NK-92 (cell line): ENCODE results near the gene ITPA.
A peak's percentile ranks its signal among the peaks of the same experiment; 100 is the strongest.
"Not testable (repeated sequence)": the region's sequence is repeated elsewhere in the genome, so short reads cannot be mapped to it uniquely, and the experiment has no call there.

Experiments
- DNase-seq: peaks from one replicate; lab custom pipeline; 2025; ENCODE audit not compliant: unreplicated experiment; lab: John Stamatoyannopoulos, UW

The ITPA gene

GRCh38 chr20:3172933-3173609 is 36.2 kb upstream of the ITPA start, which contains the start of gene LZTS3:
Gene LZTS3 (minus strand): TSS chr20:3173549. CDS start chr20:3167163, 6,386 bp downstream.
- DNase-seq = peak; percentile 19

DNA sequence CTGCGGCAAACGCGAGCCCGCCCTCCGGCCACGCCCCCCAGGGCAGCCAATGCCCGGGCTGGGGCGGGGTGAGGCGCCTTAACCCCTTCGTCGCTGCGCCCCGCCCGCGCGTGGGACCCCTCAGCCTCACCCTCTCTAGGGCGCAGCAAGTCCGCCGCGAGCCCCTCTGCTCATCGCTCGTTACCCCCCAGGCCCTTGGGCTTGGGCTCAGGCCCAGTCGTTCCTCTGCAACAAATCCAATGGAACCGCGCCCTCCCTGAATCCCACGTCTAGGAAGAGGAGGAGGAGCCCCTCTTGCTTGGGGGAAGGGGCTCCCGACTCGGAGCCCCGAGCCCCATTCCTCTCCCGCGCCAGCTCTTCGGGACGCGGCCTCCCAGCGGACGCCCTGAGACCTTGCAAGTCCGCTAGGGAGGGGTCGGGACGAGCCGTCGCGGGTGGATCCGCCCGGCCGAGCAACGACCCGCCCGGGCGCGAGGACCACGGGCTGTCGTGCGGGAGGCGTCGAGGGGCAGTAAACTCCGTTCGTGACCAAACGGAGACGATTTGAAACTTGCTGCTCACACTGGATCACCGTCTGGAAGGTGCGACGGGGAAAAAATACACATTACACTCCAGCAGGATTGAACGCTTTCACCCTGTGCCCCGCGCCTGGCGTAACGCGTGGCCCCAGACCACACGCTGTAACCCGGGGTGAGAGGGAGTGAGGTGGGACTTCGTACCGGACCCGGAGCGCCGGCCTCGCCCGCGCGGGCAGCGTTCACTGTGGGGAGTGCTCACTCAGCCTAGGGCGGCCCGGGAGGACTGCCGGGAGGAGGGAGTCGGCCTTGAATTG is 35.5 kb upstream of the ITPA start:
- no peak for DNase-seq

GRCh38 chr20:3174442-3175261 is 34.6 kb upstream of the ITPA start:
- no peak for DNase-seq

- DNase-seq = no peak
Measured at GRCh38 chr20:3175270-3175669, 34.0 kb upstream of the ITPA start.

DNA sequence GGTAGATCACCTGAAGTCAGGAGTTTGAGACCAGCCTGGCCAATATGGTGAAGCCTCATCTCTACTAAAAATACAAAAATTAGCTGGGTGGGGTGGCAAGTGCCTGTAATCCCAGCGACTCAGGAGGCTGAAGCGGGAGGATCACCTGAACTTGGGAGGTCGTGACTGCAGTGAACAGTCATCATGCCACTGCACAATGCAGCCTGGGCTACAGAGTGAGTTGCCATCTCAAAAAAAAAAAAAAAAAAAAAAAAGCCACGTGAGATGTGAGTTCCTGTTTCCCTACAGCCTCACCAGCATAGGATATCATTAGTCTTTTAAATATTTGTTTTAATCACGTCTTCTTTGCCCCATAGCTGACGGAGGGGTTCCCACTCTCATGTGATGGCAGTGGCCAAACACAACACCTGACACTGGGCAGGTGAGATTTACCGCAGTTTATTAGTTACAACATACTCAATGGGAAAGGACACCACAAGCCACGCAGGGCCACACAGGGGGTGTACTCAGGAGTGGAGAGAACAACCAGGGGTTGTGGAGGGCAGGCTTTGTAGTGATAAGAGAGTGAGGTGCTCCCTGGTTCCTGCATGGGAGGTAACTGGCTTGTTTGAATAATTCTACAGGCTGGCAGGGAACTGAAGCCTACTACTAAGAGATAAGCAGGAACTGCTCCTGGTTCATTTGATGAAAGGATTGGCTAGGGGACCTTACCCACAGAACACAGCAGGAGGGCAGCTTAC is 31.4 kb upstream of the ITPA start:
- DNase-seq = no peak

- no peak for DNase-seq
Measured at GRCh38 chr20:3180319-3180718, 29.0 kb upstream of the ITPA start.

DNA sequence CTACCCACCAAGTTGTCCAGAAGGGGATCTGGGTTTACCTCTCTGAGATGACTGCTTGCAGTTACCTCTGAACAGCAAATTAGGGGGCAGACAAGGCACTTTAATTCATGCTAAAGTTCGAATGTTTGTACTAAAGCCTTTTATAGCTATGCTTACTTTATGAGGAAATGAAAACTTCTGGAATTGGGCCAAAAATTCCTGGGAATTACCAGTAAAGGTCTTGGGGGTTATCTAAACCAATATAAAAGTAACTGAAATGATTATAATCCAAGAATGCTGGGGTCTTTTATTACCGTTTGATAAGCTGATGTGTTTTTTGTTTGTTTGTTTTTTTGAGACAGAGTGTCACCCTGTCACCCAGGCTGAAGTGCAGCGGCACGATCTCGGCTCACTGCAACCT is 28.0 kb upstream of the ITPA start:
- no peak for DNase-seq

- not testable (repeated sequence) for DNase-seq
Measured at GRCh38 chr20:3182429-3182828, 26.9 kb upstream of the ITPA start.

- no peak for DNase-seq
Measured at GRCh38 chr20:3183896-3184612, 25.2 kb upstream of the ITPA start.

GRCh38 chr20:3187861-3188260 is 21.4 kb upstream of the ITPA start:
- DNase-seq = not testable (repeated sequence)

- no peak for DNase-seq
Measured at GRCh38 chr20:3188823-3189413, 20.4 kb upstream of the ITPA start.

GRCh38 chr20:3189561-3190131 is 19.7 kb upstream of the ITPA start:
- DNase-seq = no peak

DNA sequence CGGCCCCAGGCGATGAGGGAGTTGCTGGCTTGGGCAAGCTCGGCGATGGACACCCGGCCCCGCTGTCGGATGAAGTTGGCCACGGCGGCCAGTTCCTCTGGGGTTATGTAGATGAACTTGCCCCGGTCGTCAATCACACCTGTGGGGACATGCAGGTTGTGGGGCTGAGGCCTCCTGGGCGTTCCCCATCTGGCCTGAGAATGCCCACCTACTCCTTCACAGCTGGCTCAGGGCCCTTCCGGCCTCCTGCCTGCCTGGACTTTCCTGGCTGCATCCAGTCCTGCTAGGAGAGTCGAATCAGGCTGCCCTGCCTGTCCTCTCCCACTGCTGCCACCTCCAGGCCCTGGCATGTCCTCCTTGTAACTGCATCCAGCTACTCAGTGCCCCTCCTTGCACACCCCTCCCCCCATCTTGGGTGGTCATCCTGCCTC is 18.6 kb upstream of the ITPA start:
- no peak for DNase-seq

DNA sequence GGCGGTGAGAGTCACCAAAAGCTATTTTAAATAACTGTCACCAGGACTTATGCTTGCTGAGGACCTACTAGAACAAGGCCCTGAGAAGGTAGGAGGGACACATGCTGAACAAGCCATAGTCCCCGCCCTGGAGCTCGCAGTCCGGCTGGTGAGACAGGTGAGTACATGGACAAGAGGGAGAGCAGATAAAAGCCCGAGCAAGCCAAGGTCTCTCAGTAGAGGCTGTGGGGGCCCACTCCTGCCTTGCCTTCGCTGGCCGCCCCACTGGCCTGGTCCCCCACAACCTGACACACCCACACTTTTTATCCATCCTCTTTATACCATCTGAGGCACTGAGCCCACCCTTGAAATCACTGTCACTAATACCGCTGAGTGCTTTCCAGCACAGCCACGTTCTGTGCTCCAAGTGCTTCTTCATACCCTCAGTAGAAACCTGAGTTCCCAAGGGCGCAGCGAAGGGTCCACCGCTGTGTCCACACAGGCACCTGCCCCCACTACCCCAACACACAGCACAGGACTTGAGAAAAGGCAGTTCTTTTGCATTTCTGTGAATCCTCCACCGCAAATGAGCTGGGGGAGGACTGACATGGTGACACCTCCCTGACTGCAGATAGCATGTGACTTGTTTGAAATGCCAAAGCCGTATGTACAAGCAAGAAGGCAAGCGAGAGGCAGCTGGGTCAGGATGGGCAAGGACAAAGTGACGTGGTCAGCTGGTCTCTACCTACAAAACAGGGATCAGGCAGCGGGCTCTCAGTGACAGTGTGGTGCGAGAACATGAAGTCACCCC is 16.9 kb upstream of the ITPA start:
- DNase-seq = no peak

GRCh38 chr20:3193806-3194616 is 15.3 kb upstream of the ITPA start:
- no peak for DNase-seq

- DNase-seq = no peak
Measured at GRCh38 chr20:3194617-3195280, 14.5 kb upstream of the ITPA start.

- no peak for DNase-seq
Measured at GRCh38 chr20:3195590-3196237, 13.6 kb upstream of the ITPA start.
